GM21786 (cell line): ENCODE results near the gene PRCD.

Source experiments
- ATAC-seq: cut with Tn5 transposase; IDR thresholded peaks from one replicate; pipeline ENCODE4 v1.9.1; 2021; ENCODE audit not compliant: unreplicated experiment

Gene PRCD

DNA sequence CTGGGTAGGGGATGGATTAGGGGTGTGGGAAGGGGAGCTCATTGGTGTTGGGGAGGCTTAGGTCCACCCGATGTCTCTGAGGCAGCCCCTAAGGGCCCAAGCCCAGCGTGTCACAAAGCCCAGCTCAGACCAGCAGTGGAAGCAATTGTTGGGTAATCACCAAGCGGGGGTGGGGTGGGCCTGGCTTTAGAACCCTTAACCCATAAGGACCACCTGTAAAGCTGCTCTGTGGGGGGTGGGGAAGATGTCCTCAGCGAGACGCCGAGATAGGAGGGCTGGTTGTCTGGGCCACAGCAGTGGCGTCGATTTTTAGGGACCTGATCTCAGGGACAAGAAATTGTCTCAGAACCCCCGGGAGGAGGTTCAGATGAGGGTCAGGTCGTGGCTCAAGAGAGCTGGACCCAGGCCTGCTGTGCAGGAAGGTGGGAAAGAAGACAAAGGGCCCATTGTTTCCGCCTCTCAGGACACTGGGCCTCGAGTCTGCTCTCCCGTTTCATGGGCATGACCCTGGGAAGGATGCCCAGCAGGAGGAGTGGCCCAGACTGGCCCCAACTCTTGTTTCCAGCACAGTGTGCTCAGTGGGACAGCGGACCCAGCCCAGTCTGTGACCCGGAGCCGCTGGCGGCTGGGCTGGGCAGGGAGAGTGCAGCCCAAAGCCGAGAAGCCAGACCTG, 29.9 kb downstream of the PRCD start:
- no peak for ATAC-seq

DNA sequence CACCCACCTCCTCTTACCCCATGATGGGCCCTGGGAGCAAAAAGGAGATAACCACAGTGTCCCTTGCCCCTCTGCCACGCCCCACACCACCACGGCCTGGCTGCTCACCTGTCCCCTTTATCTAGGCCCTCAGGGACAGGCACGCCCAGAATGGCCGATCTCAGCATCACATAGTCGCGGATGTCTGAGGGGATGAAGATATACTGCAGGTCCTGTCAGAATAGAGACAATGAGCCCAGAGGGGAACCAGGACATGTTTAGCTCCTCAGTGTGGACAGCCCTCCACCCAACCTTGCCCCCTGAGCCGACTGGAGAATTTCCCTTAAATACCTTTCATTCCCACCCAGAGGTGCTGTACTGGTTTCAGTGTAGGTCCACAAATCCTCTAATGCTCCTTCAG, 30.6 kb downstream of the PRCD start:
- no peak for ATAC-seq

DNA sequence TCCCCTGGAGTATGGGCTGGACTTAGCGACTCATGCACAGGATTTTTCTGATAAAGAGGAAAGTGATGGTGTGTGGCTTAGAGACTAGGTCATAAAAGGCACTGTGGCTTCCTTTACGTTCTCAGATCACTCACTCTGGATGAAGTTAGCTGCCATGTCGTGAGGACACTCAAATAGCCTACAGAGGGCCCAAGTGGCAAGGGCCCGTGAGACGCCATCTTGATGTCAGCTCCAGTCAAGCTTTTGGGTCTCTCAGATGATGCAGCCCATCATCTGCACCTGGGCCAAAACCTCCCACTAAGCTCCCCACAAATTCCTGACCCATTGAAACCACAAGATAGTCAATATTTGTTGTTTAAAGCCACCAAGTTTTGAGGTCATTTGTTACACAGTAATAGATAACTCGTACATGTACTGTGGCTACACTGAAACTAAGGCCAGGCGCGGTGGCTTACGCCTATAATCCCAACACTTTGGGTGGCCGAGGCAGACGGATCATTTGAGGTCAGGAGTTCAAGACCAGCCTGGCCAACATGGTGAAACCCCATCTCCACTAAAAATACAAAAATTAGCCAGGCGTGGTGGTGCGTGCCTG, 31.1 kb downstream of the PRCD start:
- ATAC-seq, result no peak

DNA sequence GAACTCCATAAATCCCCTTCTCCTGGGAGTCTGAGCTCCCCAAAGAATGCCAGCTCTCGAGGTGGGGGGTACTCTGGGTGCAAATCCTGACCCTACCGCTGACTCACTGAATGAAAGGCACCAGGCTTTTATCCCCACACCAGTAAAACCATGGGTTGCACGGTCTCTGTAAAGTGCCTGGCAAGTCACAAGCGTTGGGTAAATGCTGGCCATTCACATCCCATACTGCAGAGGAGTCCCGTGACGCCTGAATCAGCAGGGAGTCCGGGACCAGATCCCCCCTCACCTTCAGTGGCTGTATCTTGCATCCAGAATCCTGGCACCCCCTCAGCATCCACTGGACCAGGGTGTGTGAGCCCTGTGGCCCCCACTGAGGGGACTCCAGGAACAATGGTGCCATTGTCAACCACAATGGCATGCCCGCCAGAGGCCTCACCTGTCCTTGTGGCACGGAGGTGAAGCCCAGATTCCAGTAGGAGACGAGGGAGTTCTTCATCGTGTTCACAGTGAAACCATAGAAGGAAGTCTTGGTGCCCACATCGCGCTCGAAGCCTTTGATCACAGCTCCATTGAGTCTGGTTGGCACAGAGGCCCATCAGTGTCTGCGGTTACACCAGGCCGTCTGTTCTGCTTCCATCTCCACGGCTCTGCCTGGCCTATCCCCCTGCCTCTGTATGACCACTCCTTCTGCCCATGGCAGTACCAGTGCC, 32.5 kb downstream of the PRCD start:
- ATAC-seq, result no peak

DNA sequence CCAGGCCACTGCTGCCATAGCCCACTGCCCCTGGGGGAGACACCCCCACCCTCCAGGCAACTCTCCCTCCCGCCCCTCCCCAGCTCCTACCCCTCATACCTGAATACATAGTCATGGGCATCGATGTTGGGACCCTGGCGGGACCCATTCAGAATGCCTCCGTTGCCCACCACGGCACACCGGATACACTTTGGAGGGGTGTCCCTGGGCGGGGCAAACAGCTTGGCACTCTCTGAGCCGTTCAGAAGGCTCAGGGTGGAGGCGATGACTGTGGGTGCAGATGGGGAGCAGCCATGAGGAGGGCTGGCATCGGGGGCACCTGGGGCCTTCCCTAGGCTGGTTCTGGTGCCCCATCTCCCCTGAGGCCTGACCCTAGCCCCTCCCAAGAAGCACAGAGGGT, 33.3 kb downstream of the PRCD start:
- ATAC-seq, result no peak

DNA sequence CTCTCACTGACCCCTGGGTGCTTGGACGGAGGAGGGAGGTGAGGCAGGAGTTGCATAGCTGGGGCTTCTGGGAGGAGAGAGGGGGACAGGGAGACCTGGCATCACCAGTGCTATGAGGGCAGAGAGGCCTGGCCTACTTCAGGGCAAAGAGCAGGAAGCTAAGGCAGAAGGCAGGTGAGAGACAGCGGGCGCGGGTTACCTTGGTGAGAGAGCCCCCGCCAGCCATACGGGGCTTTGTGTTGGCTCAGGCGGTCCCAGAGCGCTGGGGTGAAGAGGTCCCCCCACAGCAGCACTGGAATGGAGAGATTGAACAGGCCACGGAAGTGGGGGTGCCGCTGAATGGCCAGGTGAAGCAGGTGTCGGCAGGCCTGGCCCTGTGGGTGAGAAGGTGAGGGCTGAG, 34.3 kb downstream of the PRCD start:
- no peak for ATAC-seq

DNA sequence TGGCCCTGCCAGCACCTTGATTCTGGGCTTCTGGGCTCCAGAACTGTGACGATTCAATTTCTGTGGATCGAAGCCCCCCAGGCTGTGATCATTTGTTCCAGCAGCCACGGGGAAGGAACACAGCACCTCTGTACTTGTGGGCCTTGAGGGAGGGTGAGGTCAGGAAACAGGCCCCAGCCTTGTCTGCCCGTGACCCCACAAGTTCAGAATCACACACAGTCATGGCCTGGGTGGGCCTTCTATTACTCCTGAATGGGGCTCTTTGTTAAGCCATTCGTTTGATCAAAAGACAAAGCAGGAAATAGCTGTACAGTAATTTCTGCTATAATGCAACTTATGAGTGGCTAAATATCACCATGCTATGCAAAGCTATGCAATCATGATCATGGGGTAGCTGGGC, 35.7 kb downstream of the PRCD start:
- no peak for ATAC-seq

DNA sequence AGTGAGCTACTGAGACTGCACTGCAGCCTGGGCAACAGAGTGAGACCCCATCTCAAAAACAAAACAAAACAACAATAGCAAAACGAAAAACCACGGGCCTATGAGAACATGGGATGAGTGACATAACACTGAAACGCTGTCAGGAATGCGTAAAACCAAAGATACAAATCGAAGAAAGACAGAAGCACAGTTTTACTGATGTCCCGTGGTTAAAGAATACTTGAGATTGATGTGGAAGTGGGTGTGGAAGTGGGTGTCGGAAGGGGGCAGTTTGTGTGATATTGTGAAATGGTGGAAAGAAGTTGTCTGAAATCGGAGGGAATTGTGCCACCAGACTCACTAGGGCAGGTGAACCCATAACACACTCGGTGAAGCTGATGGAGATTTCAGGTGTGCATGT, 36.3 kb downstream of the PRCD start:
- ATAC-seq, result no peak

DNA sequence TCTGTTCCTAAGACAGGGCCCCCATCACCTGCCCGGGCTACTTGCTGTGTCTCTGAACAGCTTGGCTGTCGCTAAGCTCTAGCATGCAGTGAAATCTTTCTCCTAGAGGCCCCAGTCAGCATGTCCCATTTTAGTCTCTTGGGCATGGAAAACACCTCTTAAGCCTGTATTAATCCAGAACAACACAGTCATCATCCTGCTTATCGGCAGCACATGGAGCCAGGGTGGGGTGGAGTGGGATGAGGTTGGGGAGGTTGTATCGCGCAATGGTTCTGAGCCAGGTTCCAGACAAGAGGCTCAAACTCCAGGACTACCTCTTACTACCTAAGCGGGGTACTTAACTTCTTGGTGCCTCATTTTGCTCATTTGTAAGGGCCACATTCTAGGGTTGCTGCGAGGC, 38.0 kb downstream of the PRCD start:
- ATAC-seq, result no peak

DNA sequence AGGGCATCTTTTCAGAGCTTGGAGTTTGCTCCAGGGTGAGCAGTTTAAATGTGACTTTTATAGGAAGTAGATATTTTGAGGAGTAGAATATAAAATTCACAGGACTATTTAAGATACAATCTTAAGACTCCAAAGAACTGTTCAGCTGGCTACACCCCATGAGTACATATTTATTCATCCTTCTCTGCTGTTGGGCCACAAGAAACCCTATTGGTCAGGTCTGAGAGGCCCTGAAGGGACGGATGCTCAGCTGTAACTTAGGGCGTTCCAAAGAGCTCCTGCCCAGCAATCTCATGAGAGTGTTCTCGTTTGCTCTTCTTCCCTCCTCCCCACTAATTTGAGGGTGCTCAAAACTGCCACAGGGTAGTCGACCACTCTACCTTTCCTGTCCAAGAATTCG, 38.5 kb downstream of the PRCD start:
- no peak for ATAC-seq

DNA sequence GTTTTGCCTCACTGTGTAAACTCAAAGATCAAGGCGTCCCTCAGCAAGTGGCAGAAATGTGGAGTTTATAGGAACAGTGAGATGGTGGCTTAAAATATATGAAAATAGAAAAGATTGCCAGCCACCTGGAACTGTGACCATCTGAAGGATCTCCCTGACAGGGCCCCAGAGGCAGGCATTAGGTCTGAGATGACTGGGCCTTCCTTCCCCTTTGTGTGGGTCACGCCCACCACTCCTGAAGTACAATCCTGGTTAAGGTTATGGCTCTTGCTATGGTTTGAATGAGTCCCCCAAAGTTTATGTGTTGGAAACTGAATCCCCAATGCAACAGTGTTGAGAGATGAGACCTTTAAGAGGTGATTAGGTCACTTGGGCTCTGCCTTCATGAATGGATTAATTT, 39.4 kb downstream of the PRCD start:
- no peak for ATAC-seq

DNA sequence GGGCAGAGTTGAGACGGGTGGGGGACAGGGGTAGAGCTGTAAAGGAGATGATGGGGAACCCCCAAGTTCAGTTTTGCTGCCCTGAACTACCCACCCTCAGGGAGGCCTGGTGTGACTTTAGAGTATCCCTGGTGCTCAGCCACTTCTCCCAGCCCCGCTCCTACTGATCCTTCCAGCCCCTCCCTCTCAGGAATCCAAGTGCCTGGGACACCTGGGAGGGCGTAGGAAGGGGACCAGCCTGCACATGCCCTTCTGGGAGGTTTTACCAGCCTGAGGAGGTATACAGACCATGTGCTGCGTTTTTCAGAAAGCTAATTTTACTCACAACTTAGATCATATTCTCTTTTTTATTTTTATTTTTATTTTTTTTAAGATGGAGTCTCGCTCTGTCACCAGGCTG, 41.7 kb downstream of the PRCD start:
- no peak for ATAC-seq

DNA sequence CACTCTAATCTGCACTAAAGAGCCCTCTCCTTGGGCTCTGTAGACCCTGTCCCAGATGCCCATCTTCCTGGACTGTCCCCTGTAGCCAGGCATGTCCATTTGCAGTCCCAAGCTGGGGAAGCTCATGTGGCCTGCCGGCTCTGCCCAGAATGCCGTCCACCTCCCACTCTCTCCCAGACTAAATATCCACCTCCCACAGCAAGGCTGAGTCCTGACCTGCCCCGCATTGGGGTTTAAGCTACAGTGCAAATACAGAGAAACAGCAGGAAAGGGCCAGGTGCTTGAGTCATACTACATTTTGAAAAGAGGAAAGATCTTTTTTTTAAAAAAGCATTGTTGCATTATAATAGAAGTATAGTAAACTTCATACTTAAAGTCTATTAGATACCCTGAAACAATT, 42.8 kb downstream of the PRCD start:
- ATAC-seq, result no peak

DNA sequence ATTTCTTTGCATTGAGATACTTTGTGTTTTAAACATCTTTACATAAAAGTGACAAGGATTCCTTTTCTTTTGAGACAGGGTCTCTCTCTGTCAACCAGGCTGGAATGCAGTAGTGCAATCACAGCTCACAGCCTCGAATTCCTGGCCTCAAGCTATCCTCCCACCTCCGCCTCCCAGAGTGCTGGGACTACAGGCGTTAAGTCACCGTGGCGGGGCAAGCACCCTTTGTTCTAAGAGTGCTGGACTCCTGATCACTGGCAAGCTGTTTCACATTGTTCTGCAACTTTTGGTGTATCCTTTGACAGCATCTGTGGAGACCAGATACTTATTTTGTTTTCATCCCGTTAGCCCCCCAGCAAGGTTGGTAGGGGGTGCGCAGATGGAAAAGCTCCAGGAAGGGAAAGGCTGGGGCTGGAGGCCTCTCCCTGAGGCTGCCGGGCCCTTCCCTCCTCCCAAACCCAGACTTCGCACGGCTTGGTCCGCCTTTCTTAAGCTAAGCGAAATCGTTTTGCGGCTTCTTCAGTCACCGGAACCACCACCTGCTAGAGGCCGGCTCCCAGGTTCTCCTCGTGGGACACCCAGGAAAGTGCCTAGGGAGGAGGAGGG, 44.7 kb downstream of the PRCD start:
- no peak for ATAC-seq

DNA sequence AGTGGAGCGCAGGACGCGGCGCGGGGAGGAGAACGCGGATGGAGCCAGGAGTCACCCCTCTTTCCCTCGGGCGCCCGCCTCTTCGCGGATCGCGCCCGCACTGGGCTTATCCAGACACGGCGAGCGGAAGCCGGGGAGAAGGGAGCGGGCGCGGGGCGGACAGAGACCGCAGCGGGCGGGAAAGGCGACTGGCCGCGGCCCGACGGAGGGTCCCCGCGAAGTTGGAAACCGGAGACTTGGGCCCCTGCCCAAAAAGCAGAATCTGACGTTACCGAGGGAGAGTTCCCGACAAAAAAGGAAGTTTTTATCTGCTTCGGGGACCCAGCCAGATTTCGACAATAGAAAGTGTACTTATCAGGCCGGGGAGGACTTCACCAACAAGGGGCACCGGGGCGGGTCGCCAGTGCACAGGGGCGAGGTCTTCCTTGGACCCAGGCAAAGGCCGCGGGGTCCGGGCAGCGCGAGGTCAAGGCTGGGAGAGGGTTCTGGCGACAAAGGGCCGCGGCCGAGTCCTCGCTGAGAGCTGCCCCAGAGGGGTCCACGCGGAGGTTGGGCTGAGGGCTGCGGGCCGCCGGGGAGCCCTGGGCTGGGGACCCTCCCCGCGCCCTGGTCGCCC, 45.3 kb downstream of the PRCD start:
- no peak for ATAC-seq

DNA sequence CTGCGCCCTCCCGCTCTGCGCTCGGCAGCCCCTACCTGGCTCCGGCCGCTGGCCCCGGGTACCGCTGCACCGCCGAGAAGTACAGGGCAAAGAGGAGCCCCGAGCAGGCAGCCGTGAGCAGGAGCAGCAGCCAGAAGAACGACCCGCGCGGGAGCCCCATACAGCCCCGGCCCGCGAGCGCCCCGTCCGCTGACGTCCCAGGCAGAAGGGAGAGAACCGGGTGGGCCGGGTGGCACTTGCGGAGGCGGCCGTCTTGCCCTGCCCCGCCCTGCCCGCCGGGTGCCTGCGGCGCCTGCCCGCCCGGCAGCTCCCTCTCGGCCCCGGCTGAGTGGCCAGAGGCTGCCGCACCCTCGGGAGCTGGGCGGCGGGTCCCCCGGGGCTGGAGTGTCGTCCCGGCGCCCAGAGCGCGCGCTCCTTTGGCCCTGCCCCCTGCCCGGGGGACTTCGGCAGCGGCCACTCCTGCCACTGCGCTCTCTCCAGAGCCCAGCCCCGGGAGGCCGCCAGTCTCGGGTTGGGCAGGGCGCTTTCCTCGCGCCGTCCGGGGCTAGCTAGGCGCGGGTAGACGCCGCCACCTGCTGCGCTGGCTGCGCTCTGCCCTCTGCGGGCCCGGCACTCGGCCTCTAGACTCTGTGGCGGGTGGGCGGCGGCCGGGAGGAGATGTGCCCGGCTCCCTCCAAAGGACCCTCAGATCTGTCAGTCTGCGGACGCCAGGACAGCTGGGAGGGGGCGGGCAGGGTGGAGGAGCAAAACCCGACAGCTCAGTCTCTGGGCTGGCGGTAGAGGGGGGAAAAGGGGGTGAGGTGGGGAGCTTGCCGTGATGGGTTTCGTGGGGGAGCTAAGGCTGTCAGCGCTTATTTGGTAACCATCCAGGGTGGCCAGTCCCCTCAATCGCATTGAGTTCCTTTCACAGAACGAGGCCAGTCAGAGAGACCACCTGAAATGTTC, 46.1 kb downstream of the PRCD start, which contains the start of gene ST6GALNAC2:
TSS of gene ST6GALNAC2 (minus strand) at position 212 of the 945 bp plus-strand sequence. CDS start at position 160, 52 bp downstream.
- no peak for ATAC-seq

DNA sequence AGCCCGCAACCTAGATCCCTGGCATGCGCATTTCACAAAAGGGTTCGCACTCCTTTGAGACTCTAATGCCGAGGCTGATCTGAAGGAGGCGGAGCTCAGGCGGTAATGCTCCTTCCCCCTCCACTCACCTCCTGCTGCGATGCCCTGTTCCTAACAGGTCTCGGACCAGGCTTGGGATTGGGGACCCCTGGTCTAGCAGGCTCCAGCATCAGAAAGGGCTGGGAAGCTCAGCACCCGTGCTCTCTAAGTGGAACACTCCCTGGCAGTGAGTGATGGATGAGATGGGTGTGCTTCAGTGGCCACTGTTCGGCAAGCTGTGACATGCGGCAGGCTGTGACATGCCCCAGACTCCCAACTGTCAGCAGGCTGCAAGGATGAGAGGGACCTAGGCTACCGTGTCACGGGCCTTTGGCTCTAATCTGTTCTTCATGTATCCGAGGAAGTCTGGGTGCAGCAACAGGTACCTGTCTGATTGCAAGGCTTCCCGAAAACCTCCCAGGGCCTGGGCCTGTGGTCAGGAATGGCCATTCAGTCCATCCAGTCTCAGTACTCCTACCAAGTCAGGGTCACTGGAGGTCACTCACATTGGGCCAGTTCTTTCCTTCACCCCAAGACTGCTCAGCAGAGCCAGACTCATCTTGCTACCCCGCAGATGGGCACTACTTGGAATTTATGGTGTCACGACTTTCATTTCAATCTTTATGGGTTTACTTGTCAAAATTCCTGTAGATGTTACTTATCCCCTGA, 47.1 kb downstream of the PRCD start:
- ATAC-seq, result no peak

DNA sequence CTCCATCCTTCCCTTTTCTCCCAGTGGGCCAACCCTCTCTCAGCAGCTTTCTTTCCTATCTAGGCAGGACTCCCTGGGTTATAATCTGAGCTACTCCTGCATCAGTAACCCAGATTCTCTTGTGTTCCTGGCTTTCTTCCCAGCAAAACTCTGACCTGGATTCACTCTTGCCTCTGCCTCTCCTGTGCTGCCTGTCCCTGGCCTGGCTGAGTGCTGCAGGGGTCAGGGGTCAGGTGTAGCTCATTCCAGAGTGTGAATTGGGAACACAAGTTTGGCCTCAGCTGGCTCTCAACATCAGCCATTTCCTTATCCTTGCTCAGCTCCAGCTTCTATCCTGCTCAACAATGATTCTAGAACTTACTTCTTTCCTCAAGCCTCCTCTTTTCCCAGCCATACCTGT, 48.3 kb downstream of the PRCD start:
- no peak for ATAC-seq

DNA sequence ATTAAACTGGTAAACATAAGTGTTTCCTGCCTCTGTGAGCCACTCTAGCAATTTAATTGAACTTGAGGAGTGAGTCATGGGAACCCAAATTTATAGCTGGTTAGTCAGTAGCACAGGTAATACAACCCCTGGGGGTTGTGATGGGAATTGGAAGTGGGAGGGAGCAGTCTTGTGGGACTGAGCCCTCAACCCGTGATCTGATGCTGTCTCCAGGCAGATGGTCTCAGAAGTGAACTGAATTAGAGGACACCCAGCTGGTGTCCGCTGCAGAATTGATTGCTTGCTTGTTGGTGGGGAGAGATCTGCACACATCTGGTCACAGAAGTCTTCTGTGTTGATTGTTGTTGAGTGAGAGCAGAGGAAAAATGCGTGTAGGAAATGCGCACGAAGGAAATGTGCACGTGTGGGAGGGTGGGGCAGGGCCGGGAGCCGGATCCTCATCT, 53.6 kb downstream of the PRCD start:
- ATAC-seq, result no peak

DNA sequence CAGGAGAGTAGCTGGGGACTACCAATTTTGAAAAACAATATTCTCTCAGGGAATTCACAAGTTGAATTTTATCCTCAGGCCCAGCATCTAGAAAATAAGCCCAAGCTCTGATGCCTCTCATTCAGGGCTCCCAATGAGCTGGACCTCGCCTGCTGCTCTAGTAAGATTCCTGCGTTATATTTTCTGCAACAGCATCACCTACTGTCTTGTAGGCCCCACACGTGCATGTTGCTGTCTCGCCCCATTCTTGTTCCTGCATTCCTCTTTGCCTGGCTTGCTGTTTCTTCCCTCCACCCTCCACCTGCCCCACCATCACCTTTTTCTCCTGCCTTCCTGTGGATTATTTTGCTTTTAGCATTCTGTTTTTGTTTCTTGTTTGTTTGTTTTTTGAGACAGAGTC, 54.1 kb downstream of the PRCD start:
- no peak for ATAC-seq
